ENCODE measurements around the gene TYRO3. TPM values are rescaled to one million over a fixed set of nuclear protein-coding genes. Genes with fewer than 3 reads are reported as not detected.

Gene TYRO3
- total RNA-seq, 1 experiment from 2014 or later: 118 TPM

GRCh38 chr15:41610048-41610447 lies 51.0 kb downstream of the TYRO3 start:
- no peaks in the 10 kb centered on the region for H3K27me3 Mint-ChIP-seq (ENCODE audit: insufficient read depth, unreplicated experiment)
- no peak overlapping the region for H3K4me3 Mint-ChIP-seq (ENCODE audit: unreplicated experiment)
- Histone ChIP-seq H3K27me3 (replicated peaks; ENCODE audit: control insufficient read depth, insufficient read depth, low read length) (no peaks in the 10 kb centered on the region), H3K36me3 (ENCODE audit: control insufficient read depth, insufficient read depth, low read length) (no peaks in the 10 kb centered on the region), H3K4me1 (peaks cover 32% of the 10 kb centered on the region), H3K9me3 (no peaks in the 10 kb centered on the region), H3K4me3 (ENCODE audit: low read depth, low read length) (no peak overlapping the region)
- no peak for TF ChIP-seq CTCF (IDR thresholded peaks at IDR 0.05; ENCODE audit: insufficient read depth in 1 of 2, low read depth in 1 of 2, low read length in 1 of 2, severe bottlenecking in 1 of 2, unreplicated experiment in 1 of 2)
- DNase-seq: no peak
- ChIA-PET POLR2A (no interaction called here), CTCF (no interaction called here)
- intact Hi-C loops (cut with micrococcal nuclease; ENCODE audit: unreplicated experiment): no loop called here
- H3K4me1 Mint-ChIP-seq (ENCODE audit: low read depth, unreplicated experiment): peaks cover 38% of the 10 kb centered on the region
- H3K36me3 Mint-ChIP-seq (ENCODE audit: insufficient read depth, unreplicated experiment): peaks cover 5% of the 10 kb centered on the region
- H3K9me3 Mint-ChIP-seq (ENCODE audit: unreplicated experiment): no peaks in the 10 kb centered on the region
- peak overlapping the region; percentile 1 for H3K27ac Mint-ChIP-seq (ENCODE audit: unreplicated experiment)
- BruUV-seq (replicated peaks): no TSS peak

- no peaks in the 10 kb centered on the region for H3K9me3 ChIP-seq
- BruUV-seq (replicated peaks): TSS peak; percentile 91
- TF ChIP-seq CTCF (IDR thresholded peaks at IDR 0.05; ENCODE audit: insufficient read depth in 1 of 2, low read depth in 1 of 2, low read length in 1 of 2, severe bottlenecking in 1 of 2, unreplicated experiment in 1 of 2): no peak
- ChIA-PET CTCF (interaction anchor here (0.7 to 1.7 kb wide), 5 partner anchors 17 to 155 kb away, joined by 3 to 7 read pairs (median 3); no protein-coding TSS in a partner anchor), POLR2A (interaction anchor here (0.6 to 2.4 kb wide), 15 partner anchors 10 to 1522 kb away, joined by 3 to 35 read pairs (median 4); partner anchors contain the start of gene MGA)
- H3K4me3 ChIP-seq (ENCODE audit: low read depth, low read length): peak overlapping the region; percentile 76
- H3K27me3 ChIP-seq (replicated peaks; ENCODE audit: control insufficient read depth, insufficient read depth, low read length): no peaks in the 10 kb centered on the region
- Mint-ChIP-seq H3K36me3 (ENCODE audit: insufficient read depth, unreplicated experiment) (peaks cover 25% of the 10 kb centered on the region), H3K27me3 (ENCODE audit: insufficient read depth, unreplicated experiment) (no peaks in the 10 kb centered on the region), H3K9me3 (ENCODE audit: unreplicated experiment) (no peaks in the 10 kb centered on the region), H3K4me3 (ENCODE audit: unreplicated experiment) (peak overlapping the region; percentile 97), H3K4me1 (ENCODE audit: low read depth, unreplicated experiment) (no peaks in the 10 kb centered on the region), H3K27ac (ENCODE audit: unreplicated experiment) (peak overlapping the region; percentile 95)
- H3K36me3 ChIP-seq (ENCODE audit: control insufficient read depth, insufficient read depth, low read length): no peaks in the 10 kb centered on the region
- H3K4me1 ChIP-seq: peaks cover 9% of the 10 kb centered on the region; the same call in 1 of the 2 replicates
- peak in 1 of 2 experiments; percentile 27 for DNase-seq
- intact Hi-C loops (cut with micrococcal nuclease; ENCODE audit: unreplicated experiment): loop anchor here (1.0 to 2.0 kb wide), 4 partner anchors 15 to 64 kb away; partner anchors contain the start of gene MGA
Measured at GRCh38 chr15:41620536-41621199, 61.7 kb downstream of the TYRO3 start.

GRCh38 chr15:41621200-41622193 lies 62.5 kb downstream of the TYRO3 start:
- BruUV-seq (replicated peaks): no TSS peak
- POLR2A ChIA-PET: interaction anchor here (0.5 to 2.4 kb wide), 25 partner anchors 8 to 190 kb away, joined by 3 to 35 read pairs (median 4); partner anchors contain the start of genes MGA and RPAP1
- no peak for TF ChIP-seq CTCF (IDR thresholded peaks at IDR 0.05; ENCODE audit: insufficient read depth in 1 of 2, low read depth in 1 of 2, low read length in 1 of 2, severe bottlenecking in 1 of 2, unreplicated experiment in 1 of 2)
- no peaks in the 10 kb centered on the region for H3K36me3 ChIP-seq (ENCODE audit: control insufficient read depth, insufficient read depth, low read length)
- peak; percentile 94 to 96 for DNase-seq
- H3K4me1 Mint-ChIP-seq (ENCODE audit: low read depth, unreplicated experiment): no peaks in the 10 kb centered on the region
- no peaks in the 10 kb centered on the region for H3K27me3 Mint-ChIP-seq (ENCODE audit: insufficient read depth, unreplicated experiment)
- intact Hi-C loops (cut with micrococcal nuclease; ENCODE audit: unreplicated experiment): loop anchor here (1.0 to 2.0 kb wide), 4 partner anchors 16 to 65 kb away; partner anchors contain the start of gene MGA
- H3K9me3 Mint-ChIP-seq (ENCODE audit: unreplicated experiment): no peaks in the 10 kb centered on the region
- CTCF ChIA-PET: interaction anchor here (0.6 to 1.9 kb wide), 7 partner anchors 18 to 156 kb away, joined by 3 to 7 read pairs (median 4); partner anchors contain the start of genes MAPKBP1 and MGA
- H3K9me3 ChIP-seq: no peaks in the 10 kb centered on the region
- H3K4me3 Mint-ChIP-seq (ENCODE audit: unreplicated experiment): peak overlapping the region; percentile 97
- peaks cover 9% of the 10 kb centered on the region; the same call in 1 of the 2 replicates for H3K4me1 ChIP-seq
- H3K27me3 ChIP-seq (replicated peaks; ENCODE audit: control insufficient read depth, insufficient read depth, low read length): no peaks in the 10 kb centered on the region
- H3K36me3 Mint-ChIP-seq (ENCODE audit: insufficient read depth, unreplicated experiment): peaks cover 25% of the 10 kb centered on the region
- H3K27ac Mint-ChIP-seq (ENCODE audit: unreplicated experiment): peak overlapping the region; percentile 95
- H3K4me3 ChIP-seq (ENCODE audit: low read depth, low read length): peak overlapping the region; percentile 76
